NCI-H460 (cell line): ENCODE measurements around the gene ZNF784. TPM values are rescaled to one million over a fixed set of nuclear protein-coding genes. Genes with fewer than 3 reads are reported as not detected.

Experiments used
- DNase-seq: peaks from one replicate; pipeline ENCODE4 v3.0.0-alpha.2; 2016; ENCODE audit warnings: low read depth; ENCODE audit errors: extremely low read depth
- total RNA-seq: library from RNA; depleted of rRNA; stranded (reverse); fragments of >200 nt; shearing (Covaris generic); gene quantifications from 2 replicates; pipeline ENCODE4 v1.2.3, GENCODE V29; 2014

The ZNF784 gene
- total RNA-seq, 1 experiment from 2014 or later: 2.1 TPM

GRCh38 chr19:55622242-55622969, 2.0 kb downstream of the ZNF784 start:
- no peak for DNase-seq

DNA sequence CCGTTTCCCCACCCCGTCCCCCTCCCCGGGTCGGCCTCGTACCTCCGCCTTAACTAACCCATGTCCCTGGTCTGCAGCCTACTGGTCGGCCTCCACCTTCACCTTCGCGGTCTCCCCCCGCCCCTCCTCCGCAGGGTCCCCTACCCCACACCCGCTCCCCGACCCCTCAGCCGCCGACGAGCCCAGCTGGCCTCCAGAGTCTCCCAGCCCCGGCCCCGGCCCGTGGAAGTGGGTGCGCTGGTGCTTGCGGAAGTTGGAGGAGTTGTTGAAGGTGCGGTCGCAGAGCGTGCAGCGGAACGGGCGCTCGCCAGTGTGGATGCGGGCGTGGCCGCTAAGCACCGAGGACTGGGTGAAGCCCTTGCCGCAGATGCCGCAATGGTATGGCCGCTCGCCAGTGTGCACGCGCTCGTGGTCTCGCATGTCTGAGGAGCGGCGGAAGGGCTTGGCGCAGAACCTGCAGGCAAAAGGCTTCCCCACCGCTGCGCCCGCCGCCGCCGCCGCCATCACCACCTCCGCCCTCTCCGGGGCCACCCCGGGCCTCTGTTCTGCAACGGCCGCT, 2.6 kb downstream of the ZNF784 start:
- DNase-seq: no peak

DNA sequence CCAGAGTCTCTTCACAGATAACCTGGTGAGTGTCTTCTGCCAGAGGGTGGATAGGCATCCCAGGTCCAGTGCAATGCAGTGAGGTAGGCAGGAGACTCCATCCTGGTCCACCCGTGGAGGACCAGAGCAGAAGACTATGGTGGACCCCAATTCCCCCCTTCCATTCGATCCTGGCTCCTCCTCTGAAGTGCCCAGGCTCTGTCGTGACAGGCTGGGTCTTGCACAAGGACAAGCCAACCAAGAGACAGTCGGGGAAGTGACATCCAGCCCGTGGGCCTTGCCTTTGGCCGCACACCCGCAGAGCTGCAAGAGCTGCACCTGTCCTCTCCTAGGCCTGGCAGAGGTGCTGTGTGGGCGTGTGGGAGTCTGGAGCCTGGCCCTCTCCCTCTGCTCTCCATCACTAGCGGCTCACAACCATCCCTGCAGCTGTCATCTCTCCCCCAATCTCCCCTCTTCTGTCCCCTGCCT, 3.1 kb downstream of the ZNF784 start:
- DNase-seq: no peak

DNA sequence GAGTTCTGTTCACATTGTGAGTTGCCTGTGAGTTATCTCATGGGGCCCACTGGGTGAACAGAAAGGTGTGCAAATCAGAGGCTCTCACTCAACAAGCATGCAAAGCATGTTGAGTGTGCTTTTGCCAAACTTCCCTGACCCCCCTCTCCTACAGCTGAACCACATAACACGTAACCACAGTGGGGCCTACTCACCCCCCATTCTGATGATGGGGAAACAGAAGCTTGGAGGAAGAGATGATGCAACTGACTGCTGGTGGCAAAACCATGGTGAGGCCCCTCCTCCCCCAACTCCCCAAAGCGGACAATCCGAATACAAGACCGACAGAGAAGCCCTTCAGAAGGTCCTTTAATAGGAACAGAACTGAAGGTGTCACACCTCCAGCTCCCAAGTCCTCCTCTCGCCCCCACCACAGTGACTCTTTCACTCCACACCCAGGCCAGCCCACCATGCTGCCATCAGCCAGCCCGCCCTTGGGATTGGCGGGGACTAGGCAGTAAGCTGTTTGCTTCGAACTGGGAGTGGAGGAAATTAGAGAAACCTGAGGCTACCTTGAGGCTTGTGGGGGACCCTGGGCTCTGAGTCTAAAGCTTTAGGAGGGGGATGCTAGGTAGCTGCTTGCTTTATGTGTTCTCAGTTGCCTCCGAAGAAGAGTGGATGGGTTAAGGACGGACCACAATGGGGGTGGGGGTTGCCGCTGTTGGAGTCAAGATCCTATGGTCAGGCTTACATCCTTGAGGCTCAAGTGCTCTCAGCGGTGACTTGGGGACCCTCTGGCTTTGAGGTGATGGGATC, 3.8 kb downstream of the ZNF784 start:
- no peak for DNase-seq

GRCh38 chr19:55619286-55619685, 5.1 kb downstream of the ZNF784 start:
- DNase-seq: no peak

- no peak for DNase-seq
Observed at GRCh38 chr19:55618426-55618825, 5.9 kb downstream of the ZNF784 start.

- no peak for DNase-seq
Observed at GRCh38 chr19:55617426-55617825, 6.9 kb downstream of the ZNF784 start.

DNA sequence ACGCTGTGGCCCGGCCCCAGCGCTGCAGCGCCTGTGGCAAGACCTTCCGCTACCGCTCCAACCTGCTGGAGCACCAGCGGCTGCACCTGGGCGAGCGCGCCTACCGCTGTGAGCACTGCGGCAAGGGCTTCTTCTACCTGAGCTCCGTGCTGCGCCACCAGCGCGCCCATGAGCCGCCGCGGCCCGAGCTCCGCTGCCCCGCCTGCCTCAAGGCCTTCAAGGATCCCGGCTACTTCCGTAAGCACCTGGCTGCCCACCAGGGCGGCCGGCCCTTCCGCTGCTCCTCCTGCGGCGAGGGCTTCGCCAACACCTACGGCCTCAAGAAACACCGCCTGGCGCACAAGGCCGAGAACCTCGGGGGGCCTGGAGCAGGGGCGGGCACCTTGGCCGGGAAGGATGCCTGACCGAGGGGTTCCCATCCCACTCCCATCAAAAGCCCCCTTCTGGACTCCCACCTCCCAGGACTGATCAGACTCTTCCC, 7.9 kb downstream of the ZNF784 start:
- DNase-seq: no peak

GRCh38 chr19:55615543-55616394, 8.6 kb downstream of the ZNF784 start:
- DNase-seq: no peak

DNA sequence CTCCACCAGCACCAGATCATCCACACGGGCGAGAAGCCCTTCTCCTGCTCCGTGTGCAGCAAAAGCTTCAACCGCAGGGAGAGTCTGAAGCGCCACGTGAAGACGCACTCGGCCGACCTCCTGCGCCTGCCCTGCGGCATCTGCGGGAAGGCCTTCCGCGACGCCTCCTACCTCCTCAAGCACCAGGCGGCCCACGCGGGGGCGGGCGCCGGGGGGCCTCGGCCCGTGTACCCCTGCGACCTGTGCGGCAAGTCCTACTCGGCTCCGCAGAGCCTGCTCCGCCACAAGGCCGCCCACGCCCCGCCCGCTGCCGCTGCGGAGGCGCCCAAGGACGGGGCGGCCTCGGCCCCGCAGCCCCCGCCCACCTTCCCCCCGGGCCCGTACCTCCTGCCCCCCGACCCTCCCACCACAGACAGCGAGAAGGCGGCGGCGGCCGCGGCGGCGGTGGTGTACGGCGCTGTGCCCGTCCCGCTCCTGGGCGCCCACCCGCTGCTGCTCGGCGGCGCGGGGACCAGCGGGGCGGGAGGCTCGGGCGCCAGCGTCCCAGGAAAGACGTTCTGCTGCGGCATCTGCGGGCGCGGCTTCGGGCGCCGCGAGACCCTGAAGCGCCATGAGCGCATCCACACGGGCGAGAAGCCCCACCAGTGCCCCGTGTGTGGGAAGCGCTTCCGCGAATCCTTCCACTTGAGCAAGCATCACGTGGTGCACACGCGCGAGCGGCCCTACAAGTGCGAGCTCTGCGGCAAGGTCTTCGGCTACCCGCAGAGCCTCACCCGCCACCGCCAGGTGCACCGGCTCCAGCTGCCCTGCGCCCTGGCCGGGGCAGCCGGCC, 9.4 kb downstream of the ZNF784 start:
- DNase-seq: no peak

DNA sequence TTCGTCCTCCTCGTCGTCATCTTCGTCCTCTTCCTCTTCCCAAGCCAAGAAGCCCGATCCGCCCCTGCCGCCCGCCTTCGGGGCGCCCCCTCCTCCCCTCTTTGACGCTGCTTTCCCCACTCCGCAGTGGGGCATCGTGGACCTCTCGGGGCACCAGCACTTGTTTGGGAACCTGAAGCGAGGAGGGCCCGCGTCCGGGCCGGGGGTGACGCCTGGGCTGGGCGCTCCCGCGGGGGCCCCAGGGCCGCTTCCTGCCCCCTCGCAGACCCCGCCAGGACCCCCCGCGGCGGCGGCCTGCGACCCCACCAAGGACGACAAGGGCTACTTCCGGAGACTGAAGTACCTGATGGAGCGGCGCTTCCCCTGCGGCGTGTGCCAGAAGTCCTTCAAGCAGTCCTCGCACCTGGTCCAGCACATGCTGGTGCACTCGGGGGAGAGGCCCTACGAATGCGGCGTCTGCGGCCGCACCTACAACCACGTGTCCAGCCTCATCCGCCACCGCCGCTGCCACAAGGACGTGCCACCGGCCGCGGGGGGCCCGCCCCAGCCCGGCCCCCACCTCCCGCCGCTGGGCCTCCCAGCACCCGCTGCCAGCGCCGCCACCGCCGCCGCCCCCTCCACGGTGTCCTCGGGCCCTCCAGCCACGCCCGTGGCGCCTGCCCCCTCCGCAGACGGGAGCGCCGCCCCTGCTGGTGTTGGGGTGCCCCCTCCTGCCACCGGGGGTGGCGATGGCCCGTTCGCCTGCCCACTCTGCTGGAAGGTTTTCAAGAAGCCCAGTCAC, 10.2 kb downstream of the ZNF784 start:
- DNase-seq: no peak

- DNase-seq: no peak
Observed at GRCh38 chr19:55613396-55613795, 11.0 kb downstream of the ZNF784 start.

DNA sequence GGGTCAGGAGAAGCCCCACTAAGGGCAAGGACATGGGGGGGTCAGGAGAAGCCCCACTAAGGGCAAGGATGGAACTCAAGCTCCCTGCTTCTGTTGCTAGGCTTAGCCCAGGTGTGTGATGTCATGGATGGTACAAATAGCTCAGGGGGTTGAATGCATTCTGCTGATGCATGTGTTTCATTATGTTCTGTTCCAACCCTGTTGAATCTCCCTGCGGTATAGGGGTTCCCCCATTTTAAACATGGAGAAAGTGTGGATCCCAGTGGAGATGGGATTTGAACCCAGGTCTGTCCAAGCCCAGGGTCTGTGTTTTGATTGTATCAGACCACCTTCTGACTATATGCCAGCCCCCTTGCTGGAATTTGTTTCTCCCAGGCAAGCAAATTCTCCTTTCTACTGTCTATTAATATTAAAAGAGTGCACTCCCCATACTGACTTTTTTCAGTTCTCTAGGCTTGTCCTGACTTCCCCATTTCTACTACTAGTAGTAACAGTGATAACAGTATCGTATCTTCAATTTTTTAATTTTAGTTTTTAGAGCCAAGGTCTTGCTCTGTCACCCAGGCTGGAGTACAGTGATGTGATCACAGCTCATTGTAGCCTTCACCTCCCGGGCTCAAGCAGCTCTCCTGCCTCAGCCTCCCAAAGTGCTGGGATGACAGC, 12.3 kb downstream of the ZNF784 start:
- DNase-seq: no peak

- no peak for DNase-seq
Observed at GRCh38 chr19:55611300-55611982, 12.9 kb downstream of the ZNF784 start.

DNA sequence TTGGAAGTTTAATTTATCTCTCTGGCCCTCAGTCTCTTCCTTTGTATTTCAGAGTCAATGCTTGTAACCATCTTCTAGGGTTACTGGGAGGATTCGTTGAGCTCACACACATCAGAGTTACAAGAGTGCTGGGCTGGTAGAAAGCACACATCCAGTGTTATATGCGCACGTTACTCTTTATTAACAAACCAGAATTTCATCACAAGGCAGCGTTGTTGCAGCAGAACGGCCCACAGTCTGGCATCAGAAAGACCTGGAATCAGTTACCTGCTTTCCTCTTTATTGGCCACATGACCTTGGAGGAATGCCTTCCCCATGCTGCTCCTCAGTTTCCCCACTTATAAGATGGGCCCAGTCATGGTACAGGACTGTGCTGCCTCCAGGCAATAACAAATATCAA, 15.0 kb downstream of the ZNF784 start:
- no peak for DNase-seq

DNA sequence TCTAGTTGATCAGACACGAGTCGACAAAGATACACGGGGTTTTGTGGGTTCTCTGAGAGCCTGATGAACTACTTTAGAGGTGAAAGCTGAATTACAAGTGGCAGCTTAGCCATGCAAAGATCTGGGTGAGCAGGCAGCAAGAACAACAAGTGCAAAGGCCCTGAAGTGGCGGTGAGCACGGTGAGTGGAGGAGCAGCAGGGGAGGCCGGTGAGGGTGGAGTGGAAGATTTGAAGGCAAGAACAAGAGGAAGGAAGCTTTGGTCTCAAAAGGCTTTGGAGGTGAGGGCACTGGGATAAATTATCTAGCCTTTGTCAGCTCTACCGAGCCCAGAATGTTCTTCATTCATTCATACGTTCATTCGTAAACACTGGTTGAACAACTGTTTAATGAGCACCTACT, 17.5 kb downstream of the ZNF784 start:
- no peak for DNase-seq

DNA sequence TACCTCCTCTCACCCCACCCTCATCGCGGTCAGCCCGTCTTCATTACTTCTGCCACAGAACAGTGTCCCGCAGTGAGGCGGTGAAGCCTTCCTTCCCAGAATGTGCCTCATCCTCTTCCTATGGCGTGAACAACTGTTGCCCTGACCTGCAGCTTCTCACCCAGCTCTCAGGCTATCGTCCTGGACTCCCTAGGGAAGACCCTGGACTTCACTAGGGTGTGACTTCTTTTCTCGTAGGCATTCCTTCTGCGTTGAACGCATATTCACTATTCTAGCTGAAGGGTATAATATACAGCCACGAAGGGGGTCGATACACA, 17.9 kb downstream of the ZNF784 start:
- no peak for DNase-seq
